DMS 273 treated with DMSO at 0.1 percent for 48 hours (cell line): ENCODE measurements around the gene PTPN14.
"Not testable (repeated sequence)": the region's sequence is repeated elsewhere in the genome, so short reads cannot be mapped to it uniquely, and the experiment has no call there.

ENCODE experiments used
- DNase-seq: peaks from one replicate; lab custom pipeline; 2025; lab: John Stamatoyannopoulos, UW

PTPN14 gene

GRCh38 chr1:214551436-214552173 is at the start of gene PTPN14:
Gene PTPN14 (minus strand): TSS chr1:214551602. CDS start chr1:214464803, 86,799 bp downstream.
- DNase-seq: peak; percentile 76

DNA sequence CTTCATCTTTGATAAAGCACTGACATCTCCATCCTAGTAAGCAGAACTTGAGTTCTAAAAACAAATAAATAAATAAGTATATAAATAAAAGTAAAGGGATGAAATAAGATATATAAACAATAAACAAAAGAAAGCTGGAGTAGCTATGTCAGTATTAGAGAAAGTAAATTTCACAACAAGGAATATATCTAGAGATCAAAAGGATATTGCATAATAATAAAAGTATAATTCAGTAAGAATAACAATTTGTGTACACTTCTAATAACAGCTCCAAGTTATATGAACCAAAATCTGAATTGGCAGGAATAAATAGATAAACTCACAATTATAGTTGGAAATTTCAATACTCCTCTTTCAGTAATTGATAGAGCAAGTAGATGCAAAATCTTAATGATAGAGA is 41.8 kb upstream of the PTPN14 start:
- no peak for DNase-seq

- DNase-seq: not testable (repeated sequence)
These were observed 40.5 kb upstream of the PTPN14 start for GRCh38 chr1:214591918-214592317.

GRCh38 chr1:214590696-214591095 is 39.3 kb upstream of the PTPN14 start:
- DNase-seq: no peak

DNA sequence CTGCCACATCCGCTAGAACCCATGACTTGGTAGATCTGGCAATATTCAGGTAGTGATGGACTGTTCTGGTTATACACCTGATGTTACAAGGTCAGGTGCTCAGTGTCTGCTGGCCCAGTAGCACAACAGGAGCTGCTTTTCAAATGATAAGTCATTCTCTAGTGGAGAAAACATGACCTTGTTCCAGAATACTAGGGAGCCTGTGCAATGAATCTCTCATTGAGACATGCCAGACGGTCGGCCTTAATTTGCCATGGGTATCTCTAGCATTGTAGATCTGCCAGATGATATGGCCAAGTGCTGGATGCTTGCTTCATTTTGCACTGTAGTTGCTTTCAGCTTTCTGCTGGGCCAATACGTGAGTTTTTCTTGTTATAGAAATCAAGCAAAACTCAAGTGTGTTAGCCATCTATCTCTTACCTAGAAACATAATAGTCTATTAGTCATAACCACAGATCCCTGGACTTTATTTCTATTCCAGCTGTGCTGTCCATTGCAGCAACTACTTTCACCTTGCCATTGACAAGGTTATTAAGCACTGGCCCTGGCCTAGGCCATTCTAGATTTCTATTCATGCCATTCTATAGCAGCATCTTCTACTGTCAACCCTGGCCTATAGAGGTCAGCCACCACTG is 37.7 kb upstream of the PTPN14 start:
- no peak for DNase-seq

- DNase-seq: no peak
These were observed 35.8 kb upstream of the PTPN14 start for GRCh38 chr1:214587165-214587564.

- DNase-seq: no peak
These were observed 35.2 kb upstream of the PTPN14 start for GRCh38 chr1:214586621-214587020.

DNA sequence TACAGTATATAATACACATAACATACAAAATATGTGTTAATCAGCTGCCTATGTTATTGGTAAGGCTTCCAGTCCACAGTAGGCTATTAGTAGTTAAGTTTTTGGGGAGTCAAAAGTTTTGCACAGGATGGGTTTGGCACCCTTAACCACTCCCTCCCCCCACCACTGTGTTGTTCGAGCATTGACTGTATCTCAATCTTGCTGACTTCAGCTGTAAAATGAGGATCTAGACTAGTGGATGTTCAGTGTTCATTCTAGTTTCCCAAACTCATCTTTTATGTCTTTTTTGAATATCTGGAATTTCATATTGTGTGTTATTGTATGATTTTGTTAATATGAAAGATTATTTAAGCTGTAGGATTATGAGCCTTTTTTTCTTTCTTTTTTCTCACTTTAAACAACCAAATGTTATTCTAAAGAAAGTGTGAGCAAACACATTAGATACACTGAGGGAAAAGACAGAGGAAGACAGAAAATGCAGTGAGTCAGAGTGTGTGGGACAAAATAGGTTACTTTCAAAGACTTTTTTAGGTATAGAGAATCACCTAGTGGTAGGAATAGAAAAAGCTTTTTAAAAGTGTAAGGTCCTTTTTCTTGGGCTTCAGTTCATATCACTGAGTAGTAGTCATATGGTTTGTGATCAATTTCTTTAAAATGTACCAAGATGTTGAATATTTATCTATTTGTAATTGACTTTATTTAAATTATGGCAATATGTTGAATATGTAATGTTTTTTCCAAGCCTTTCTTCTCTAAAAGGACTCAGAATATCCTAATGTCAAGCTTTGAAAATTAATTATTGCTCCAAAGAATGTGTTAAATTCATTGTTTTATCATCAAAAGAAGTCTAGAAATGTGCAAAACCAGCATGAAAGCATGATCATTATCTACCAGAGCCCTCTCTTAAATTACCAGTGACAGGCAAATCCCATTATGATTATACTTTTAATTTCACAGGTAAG is 33.7 kb upstream of the PTPN14 start:
- peak; percentile 58 for DNase-seq

GRCh38 chr1:214583824-214584554 is 32.6 kb upstream of the PTPN14 start:
- no peak for DNase-seq

- no peak for DNase-seq
These were observed 31.7 kb upstream of the PTPN14 start for GRCh38 chr1:214583113-214583512.

GRCh38 chr1:214582289-214582891 is 31.0 kb upstream of the PTPN14 start:
- DNase-seq: no peak

GRCh38 chr1:214581785-214582184 is 30.4 kb upstream of the PTPN14 start:
- peak; percentile 69 for DNase-seq

GRCh38 chr1:214579183-214579582 is 27.8 kb upstream of the PTPN14 start:
- DNase-seq: no peak

DNA sequence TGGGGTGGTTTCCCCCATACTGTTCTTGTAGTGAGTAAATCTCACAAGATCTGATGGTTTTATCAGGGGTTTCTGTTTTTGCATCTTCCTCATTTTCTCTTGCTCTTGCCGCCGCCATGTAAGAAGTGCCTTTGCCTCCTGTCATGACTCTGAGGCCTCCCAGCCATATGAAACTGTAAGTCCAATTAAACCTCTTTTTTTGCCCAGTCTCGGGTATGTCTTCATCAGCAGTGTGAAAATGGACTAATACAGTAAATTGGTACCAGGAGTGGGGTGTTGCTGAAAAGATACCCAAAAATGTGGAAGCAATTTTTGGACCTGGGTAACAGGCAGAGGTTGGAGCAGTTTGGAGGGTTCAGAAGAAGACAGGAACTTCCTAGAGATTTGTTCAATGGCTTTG is 24.7 kb upstream of the PTPN14 start:
- not testable (repeated sequence) for DNase-seq

DNA sequence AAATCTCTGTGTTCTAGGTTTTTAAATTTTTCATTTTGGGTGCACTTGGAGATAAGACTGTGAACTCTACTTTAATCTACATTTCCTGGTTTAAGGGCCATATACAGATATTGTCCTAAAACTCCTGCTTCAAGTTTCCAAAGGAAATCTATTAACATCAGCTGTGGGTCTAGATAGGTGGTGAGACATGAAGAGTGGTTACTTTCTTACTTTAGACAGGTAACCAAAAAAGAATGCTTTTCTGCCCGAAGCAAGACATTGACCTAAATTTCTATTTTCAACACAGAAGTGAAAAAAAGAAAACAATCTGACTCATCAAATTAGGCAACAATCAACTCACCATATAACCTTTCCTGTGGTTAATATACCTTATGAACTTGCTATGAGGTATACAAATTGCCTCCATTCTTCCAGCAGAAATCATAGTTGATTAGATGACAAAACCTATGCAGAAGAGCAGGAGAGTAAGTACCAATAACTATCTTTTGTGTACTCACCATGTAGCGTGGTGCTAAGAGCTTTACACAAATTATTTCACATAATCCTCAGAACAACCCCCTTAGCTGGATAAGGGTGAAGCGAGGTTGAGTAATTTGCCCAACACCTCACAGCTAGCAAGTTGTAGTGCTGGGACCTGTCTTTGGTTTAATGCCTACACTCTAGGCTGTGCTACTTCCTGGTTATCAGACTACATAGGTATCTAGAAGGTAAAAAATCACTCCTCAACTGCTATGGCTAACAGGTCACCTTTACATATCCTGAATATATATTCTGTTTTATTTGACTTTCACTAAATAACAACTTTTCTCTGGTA is 23.4 kb upstream of the PTPN14 start:
- DNase-seq: no peak

GRCh38 chr1:214573386-214574318 is 22.2 kb upstream of the PTPN14 start:
- peak; percentile 39 for DNase-seq

- DNase-seq: no peak
These were observed 19.9 kb upstream of the PTPN14 start for GRCh38 chr1:214571281-214571680.

- no peak for DNase-seq
These were observed 19.0 kb upstream of the PTPN14 start for GRCh38 chr1:214570442-214570841.

DNA sequence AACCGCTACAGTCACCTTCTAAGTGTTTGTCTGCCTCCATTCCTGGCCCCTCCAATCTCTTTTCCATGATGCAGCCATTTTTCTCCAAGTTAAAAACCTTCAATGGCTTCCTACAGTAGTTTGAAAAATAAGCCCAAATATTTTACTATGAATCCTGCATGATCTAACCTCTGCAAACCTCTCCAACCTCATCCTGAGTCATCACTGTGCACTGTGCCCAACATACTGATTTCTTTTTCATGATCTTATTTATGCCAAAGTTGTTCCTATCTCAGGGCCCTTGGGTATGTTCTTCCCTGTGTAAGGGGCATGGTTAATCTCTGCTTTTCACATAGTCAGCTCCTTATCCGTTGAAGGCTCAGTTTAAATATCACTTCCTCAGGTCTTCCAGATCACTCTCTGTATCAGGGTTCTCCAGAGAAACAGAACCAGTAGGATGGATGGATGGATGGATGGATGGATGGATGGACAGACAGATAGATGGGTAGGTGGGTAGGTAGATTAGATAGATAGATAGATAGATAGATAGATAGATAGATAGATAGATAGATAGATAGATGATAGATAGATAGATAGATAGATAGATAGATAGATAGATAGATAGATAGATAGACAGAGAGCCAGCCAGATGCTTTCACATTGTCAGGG is 18.1 kb upstream of the PTPN14 start:
- no peak for DNase-seq
